ENCODE measurements around the gene C6orf58.
"Not testable (repeated sequence)": the region's sequence is repeated elsewhere in the genome, so short reads cannot be mapped to it uniquely, and the experiment has no call there.

C6orf58 gene

GRCh38 chr6:127585123-127585522, 8.1 kb downstream of the C6orf58 start:
- no peak for TF ChIP-seq CTCF (IDR thresholded peaks at IDR 0.05; ENCODE audit: control extremely low read depth, extremely low read depth, low read depth, missing control alignments)
- CTCF ChIA-PET, result no interaction called here
- no peak for DNase-seq (ENCODE audit: extremely low spot score)
- POLR2A ChIA-PET, result no interaction called here

GRCh38 chr6:127586372-127586771, 9.4 kb downstream of the C6orf58 start:
- ChIA-PET POLR2A (no interaction called here), CTCF (interaction anchor here (1.5 kb wide), 1 partner anchor 11 kb away, joined by 3 read pairs; no protein-coding TSS in a partner anchor)
- DNase-seq (ENCODE audit: extremely low spot score), result no peak
- no peak for TF ChIP-seq CTCF (IDR thresholded peaks at IDR 0.05; ENCODE audit: control extremely low read depth, extremely low read depth, low read depth, missing control alignments)

GRCh38 chr6:127587875-127588274, 10.9 kb downstream of the C6orf58 start:
- DNase-seq (ENCODE audit: extremely low spot score), result no peak
- TF ChIP-seq CTCF (IDR thresholded peaks at IDR 0.05; ENCODE audit: control extremely low read depth, extremely low read depth, low read depth, missing control alignments), result no peak
- POLR2A ChIA-PET, result no interaction called here
- CTCF ChIA-PET, result no interaction called here

GRCh38 chr6:127589135-127589534, 12.2 kb downstream of the C6orf58 start:
- CTCF ChIA-PET, result no interaction called here
- TF ChIP-seq CTCF (IDR thresholded peaks at IDR 0.05; ENCODE audit: control extremely low read depth, extremely low read depth, low read depth, missing control alignments), result no peak
- POLR2A ChIA-PET, result no interaction called here
- no peak for DNase-seq (ENCODE audit: extremely low spot score)

GRCh38 chr6:127590344-127590743, 13.4 kb downstream of the C6orf58 start:
- ChIA-PET CTCF (no interaction called here), POLR2A (no interaction called here)
- DNase-seq (ENCODE audit: extremely low spot score), result no peak
- TF ChIP-seq CTCF (IDR thresholded peaks at IDR 0.05; ENCODE audit: control extremely low read depth, extremely low read depth, low read depth, missing control alignments), result no peak

GRCh38 chr6:127592964-127593363, 16.0 kb downstream of the C6orf58 start:
- TF ChIP-seq CTCF (IDR thresholded peaks at IDR 0.05; ENCODE audit: control extremely low read depth, extremely low read depth, low read depth, missing control alignments), result no peak
- DNase-seq (ENCODE audit: extremely low spot score), result no peak
- ChIA-PET POLR2A (no interaction called here), CTCF (interaction anchor here (1.8 kb wide), 1 partner anchor 49 kb away, joined by 5 read pairs; no protein-coding TSS in a partner anchor)

GRCh38 chr6:127593456-127593855, 16.5 kb downstream of the C6orf58 start:
- POLR2A ChIA-PET; DNase-seq (ENCODE audit: extremely low spot score): not testable (repeated sequence)
- CTCF ChIA-PET, result interaction anchor here (1.8 kb wide), 1 partner anchor 48 kb away, joined by 5 read pairs; no protein-coding TSS in a partner anchor
